ENCODE data around the gene GNAZ.

GNAZ gene

GRCh38 chr22:23090457-23090835 is 20.1 kb downstream of the GNAZ start:
- in situ Hi-C loops (cut with HindIII; ENCODE audit: low sequenced_read_pairs): no loop called here

GRCh38 chr22:23091760-23092159 is 21.4 kb downstream of the GNAZ start:
- in situ Hi-C loops (cut with HindIII; ENCODE audit: low sequenced_read_pairs): no loop called here

- in situ Hi-C loops (cut with HindIII; ENCODE audit: low sequenced_read_pairs): no loop called here
These were observed 22.1 kb downstream of the GNAZ start for GRCh38 chr22:23092217-23092955.

GRCh38 chr22:23093051-23093788 is 22.9 kb downstream of the GNAZ start:
- in situ Hi-C loops (cut with HindIII; ENCODE audit: low sequenced_read_pairs): no loop called here

GRCh38 chr22:23094260-23094659 is 23.9 kb downstream of the GNAZ start:
- in situ Hi-C loops (cut with HindIII; ENCODE audit: low sequenced_read_pairs): no loop called here

- in situ Hi-C loops (cut with HindIII; ENCODE audit: low sequenced_read_pairs): no loop called here
These were observed 24.7 kb downstream of the GNAZ start for GRCh38 chr22:23094695-23095681.

- in situ Hi-C loops (cut with HindIII; ENCODE audit: low sequenced_read_pairs): no loop called here
These were observed 25.5 kb downstream of the GNAZ start for GRCh38 chr22:23095733-23096342.

- in situ Hi-C loops (cut with HindIII; ENCODE audit: low sequenced_read_pairs): no loop called here
These were observed 27.3 kb downstream of the GNAZ start for GRCh38 chr22:23097412-23098229.

- in situ Hi-C loops (cut with HindIII; ENCODE audit: low sequenced_read_pairs): no loop called here
These were observed 27.9 kb downstream of the GNAZ start for GRCh38 chr22:23098230-23098705.

- in situ Hi-C loops (cut with HindIII; ENCODE audit: low sequenced_read_pairs): no loop called here
These were observed 28.6 kb downstream of the GNAZ start for GRCh38 chr22:23098718-23099530.

GRCh38 chr22:23099531-23099804 is 29.1 kb downstream of the GNAZ start:
- in situ Hi-C loops (cut with HindIII; ENCODE audit: low sequenced_read_pairs): no loop called here

GRCh38 chr22:23100124-23100801 is 29.9 kb downstream of the GNAZ start:
- in situ Hi-C loops (cut with HindIII; ENCODE audit: low sequenced_read_pairs): loop anchor here (25.0 kb wide), 1 partner anchor 113 kb away; no protein-coding TSS in a partner anchor

GRCh38 chr22:23101524-23101923 is 31.2 kb downstream of the GNAZ start:
- in situ Hi-C loops (cut with HindIII; ENCODE audit: low sequenced_read_pairs): loop anchor here (25.0 kb wide), 1 partner anchor 114 kb away; no protein-coding TSS in a partner anchor

GRCh38 chr22:23102002-23102655 is 31.8 kb downstream of the GNAZ start:
- in situ Hi-C loops (cut with HindIII; ENCODE audit: low sequenced_read_pairs): loop anchor here (25.0 kb wide), 1 partner anchor 115 kb away; no protein-coding TSS in a partner anchor

GRCh38 chr22:23102776-23103175 is 32.5 kb downstream of the GNAZ start:
- in situ Hi-C loops (cut with HindIII; ENCODE audit: low sequenced_read_pairs): loop anchor here (25.0 kb wide), 1 partner anchor 115 kb away; no protein-coding TSS in a partner anchor

GRCh38 chr22:23103199-23103954 is 33.1 kb downstream of the GNAZ start:
- in situ Hi-C loops (cut with HindIII; ENCODE audit: low sequenced_read_pairs): loop anchor here (25.0 kb wide), 1 partner anchor 116 kb away; no protein-coding TSS in a partner anchor

Measured in DLD1 (cell line).